ENCODE measurements around the gene REV1. TPM values are rescaled to one million over a fixed set of nuclear protein-coding genes. Genes with fewer than 3 reads are reported as not detected.

Gene REV1
- total and polyA plus RNA-seq, 2 of the 8 experiments (the other 6 are each of a cell fraction or from before 2014, with no cell fraction given): 16.6 to 34.3 TPM

GRCh38 chr2:99524056-99524455, 34.2 kb upstream of the REV1 start (continued):
- TF ChIP-seq, protein P1, sequence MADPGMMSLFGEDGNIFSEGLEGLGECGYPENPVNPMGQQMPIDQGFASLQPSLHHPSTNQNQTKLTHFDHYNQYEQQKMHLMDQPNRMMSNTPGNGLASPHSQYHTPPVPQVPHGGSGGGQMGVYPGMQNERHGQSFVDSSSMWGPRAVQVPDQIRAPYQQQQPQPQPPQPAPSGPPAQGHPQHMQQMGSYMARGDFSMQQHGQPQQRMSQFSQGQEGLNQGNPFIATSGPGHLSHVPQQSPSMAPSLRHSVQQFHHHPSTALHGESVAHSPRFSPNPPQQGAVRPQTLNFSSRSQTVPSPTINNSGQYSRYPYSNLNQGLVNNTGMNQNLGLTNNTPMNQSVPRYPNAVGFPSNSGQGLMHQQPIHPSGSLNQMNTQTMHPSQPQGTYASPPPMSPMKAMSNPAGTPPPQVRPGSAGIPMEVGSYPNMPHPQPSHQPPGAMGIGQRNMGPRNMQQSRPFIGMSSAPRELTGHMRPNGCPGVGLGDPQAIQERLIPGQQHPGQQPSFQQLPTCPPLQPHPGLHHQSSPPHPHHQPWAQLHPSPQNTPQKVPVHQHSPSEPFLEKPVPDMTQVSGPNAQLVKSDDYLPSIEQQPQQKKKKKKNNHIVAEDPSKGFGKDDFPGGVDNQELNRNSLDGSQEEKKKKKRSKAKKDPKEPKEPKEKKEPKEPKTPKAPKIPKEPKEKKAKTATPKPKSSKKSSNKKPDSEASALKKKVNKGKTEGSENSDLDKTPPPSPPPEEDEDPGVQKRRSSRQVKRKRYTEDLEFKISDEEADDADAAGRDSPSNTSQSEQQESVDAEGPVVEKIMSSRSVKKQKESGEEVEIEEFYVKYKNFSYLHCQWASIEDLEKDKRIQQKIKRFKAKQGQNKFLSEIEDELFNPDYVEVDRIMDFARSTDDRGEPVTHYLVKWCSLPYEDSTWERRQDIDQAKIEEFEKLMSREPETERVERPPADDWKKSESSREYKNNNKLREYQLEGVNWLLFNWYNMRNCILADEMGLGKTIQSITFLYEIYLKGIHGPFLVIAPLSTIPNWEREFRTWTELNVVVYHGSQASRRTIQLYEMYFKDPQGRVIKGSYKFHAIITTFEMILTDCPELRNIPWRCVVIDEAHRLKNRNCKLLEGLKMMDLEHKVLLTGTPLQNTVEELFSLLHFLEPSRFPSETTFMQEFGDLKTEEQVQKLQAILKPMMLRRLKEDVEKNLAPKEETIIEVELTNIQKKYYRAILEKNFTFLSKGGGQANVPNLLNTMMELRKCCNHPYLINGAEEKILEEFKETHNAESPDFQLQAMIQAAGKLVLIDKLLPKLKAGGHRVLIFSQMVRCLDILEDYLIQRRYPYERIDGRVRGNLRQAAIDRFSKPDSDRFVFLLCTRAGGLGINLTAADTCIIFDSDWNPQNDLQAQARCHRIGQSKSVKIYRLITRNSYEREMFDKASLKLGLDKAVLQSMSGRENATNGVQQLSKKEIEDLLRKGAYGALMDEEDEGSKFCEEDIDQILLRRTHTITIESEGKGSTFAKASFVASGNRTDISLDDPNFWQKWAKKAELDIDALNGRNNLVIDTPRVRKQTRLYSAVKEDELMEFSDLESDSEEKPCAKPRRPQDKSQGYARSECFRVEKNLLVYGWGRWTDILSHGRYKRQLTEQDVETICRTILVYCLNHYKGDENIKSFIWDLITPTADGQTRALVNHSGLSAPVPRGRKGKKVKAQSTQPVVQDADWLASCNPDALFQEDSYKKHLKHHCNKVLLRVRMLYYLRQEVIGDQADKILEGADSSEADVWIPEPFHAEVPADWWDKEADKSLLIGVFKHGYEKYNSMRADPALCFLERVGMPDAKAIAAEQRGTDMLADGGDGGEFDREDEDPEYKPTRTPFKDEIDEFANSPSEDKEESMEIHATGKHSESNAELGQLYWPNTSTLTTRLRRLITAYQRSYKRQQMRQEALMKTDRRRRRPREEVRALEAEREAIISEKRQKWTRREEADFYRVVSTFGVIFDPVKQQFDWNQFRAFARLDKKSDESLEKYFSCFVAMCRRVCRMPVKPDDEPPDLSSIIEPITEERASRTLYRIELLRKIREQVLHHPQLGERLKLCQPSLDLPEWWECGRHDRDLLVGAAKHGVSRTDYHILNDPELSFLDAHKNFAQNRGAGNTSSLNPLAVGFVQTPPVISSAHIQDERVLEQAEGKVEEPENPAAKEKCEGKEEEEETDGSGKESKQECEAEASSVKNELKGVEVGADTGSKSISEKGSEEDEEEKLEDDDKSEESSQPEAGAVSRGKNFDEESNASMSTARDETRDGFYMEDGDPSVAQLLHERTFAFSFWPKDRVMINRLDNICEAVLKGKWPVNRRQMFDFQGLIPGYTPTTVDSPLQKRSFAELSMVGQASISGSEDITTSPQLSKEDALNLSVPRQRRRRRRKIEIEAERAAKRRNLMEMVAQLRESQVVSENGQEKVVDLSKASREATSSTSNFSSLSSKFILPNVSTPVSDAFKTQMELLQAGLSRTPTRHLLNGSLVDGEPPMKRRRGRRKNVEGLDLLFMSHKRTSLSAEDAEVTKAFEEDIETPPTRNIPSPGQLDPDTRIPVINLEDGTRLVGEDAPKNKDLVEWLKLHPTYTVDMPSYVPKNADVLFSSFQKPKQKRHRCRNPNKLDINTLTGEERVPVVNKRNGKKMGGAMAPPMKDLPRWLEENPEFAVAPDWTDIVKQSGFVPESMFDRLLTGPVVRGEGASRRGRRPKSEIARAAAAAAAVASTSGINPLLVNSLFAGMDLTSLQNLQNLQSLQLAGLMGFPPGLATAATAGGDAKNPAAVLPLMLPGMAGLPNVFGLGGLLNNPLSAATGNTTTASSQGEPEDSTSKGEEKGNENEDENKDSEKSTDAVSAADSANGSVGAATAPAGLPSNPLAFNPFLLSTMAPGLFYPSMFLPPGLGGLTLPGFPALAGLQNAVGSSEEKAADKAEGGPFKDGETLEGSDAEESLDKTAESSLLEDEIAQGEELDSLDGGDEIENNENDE (IDR thresholded peaks at IDR 0.05; ENCODE audit: insufficient replicate concordance, low read length): no peak
- TF ChIP-seq FOSL1 (IDR thresholded peaks at IDR 0.05; ENCODE audit: insufficient read depth, low read depth, low read length) (no peak), CHD2 (IDR thresholded peaks at IDR 0.05; ENCODE audit: low read length) (no peak), SIN3A (conservative IDR thresholded peaks at IDR 0.05 in 1 of 2, IDR thresholded peaks at IDR 0.05 in 1 of 2; ENCODE audit: low read depth in 1 of 2, low read length in 2 of 2) (no peak), JUND (IDR thresholded peaks at IDR 0.05; ENCODE audit: low read length) (no peak)

All from H1 (cell line).